AG09309 (cell line): Measurements from ENCODE around the gene KREMEN2.
A peak's percentile ranks its signal among the peaks of the same experiment; 100 is the strongest.

Experiments
- DNase-seq: peaks from one replicate; pipeline ENCODE4 v3.0.0-alpha.2; 2010; ENCODE audit warnings: low read depth
- H3K4me3 ChIP-seq: 2 replicates; pipeline ENCODE4 v1.5.1; 2011; ENCODE audit warnings: mild to moderate bottlenecking, low read depth, low read length, moderate library complexity; ENCODE audit not compliant: control insufficient read depth
- CTCF ChIP-seq: IDR thresholded peaks from 2 replicates; pipeline ENCODE4 v1.5.1; 2011; ENCODE audit warnings: mild to moderate bottlenecking, low read depth, low read length, inconsistent platforms; ENCODE audit not compliant: insufficient read depth, control insufficient read depth; ENCODE audit errors: missing control alignments

Gene KREMEN2

DNA sequence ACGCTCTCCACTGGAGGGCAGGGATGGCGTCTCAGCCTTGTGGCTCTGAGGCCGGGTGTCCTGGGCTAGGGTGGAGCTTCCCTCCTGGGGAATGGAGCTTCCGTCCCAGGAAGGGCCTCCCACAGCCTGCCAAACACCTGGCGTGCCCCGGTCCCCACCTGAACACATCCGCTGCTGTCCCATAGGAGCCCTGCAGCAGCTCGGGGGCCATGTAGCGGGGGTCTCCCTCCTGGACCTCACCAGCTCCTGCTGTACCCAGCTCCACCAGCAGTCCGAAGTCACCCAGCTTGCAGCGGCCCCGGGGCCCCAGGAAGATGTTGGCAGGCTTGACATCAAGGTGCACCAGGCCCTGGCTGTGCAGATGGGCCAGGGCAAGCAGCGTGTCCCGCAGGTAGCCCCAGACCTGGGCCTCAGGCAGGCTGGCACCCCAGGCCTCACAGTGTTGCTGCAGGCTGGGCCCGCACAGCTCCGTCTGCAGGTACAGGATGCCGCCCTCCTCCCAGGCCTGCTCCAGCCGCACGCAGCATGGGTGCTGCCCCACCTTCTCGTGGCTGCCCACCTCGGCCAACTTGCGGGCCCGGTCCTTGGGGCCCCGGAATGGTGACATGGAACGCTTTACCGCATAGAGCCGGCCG, 11.2 kb downstream of the KREMEN2 start:
- no peak for TF ChIP-seq CTCF
- H3K4me3 ChIP-seq = no peak overlapping the region

DNA sequence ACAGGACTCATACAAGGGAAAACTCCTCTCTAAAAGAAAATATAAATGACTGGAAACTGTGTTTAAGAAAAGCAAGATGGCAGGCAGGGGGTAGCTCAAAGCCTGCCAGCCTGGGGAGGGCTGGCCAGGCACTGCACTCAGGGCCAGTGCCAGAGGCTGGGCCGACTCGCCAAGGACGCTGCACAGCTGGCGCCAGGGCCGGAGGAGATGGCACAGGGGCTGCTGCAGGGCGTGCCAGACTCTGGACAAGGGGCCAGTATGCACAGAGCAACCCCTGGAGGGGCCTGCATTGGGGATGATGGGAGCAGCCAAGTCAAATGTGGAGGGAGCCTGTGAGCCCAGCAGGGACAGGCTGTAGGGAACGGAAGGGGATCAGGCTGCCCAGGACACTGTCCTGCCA, 12.1 kb downstream of the KREMEN2 start:
- no peak overlapping the region for H3K4me3 ChIP-seq
- no peak for TF ChIP-seq CTCF
- DNase-seq = no peak

More for the DNA sequence above, 11.2 kb downstream of the KREMEN2 start:
- DNase-seq = no peak

- DNase-seq = no peak
- H3K4me3 ChIP-seq = no peak overlapping the region
- no peak for TF ChIP-seq CTCF
Measured at GRCh38 chr16:2976673-2977072, 12.6 kb downstream of the KREMEN2 start.

DNA sequence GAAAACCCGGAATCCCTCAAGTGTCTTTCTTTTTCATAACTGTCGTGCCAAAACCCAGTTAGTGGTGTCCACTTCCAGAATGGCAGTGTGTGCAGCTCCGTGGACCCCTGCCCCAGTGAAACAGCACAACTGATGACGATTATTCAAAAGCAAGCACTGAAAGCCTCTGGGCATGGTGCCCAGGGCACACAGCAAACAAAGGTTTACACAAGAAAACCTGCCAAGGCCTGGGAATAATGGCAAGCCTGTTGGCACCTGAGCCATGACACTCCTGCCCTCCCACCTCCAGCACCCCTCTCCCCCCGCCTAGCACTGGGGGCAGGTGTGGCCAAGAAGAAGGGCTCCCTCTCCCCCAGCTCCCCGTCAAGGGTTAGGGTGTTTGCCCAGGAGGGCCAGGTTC, 13.4 kb downstream of the KREMEN2 start:
- DNase-seq = no peak
- H3K4me3 ChIP-seq = no peak overlapping the region
- no peak for TF ChIP-seq CTCF

- peak overlapping the region; percentile 80 for H3K4me3 ChIP-seq
- no peak for TF ChIP-seq CTCF
- no peak for DNase-seq
Measured at GRCh38 chr16:2979669-2980226, 15.7 kb downstream of the KREMEN2 start.

- DNase-seq = no peak
- TF ChIP-seq CTCF = no peak
- peak within 1 kb of the TSS; percentile 80 for H3K4me3 ChIP-seq
Measured at GRCh38 chr16:2980227-2981176, 16.4 kb downstream of the KREMEN2 start, which contains the start of gene PKMYT1. Gene PKMYT1 (minus strand): TSS chr16:2980446. CDS start chr16:2979657, 789 bp downstream.
